ENCODE results near the gene GOLPH3L.

- TF ChIP-seq MXI1 (IDR thresholded peaks at IDR 0.05; ENCODE audit: low read depth, low read length) (no peak), RAD21 (IDR thresholded peaks at IDR 0.05; ENCODE audit: insufficient read depth, low read depth, low read length) (no peak), POLR2A (IDR thresholded peaks at IDR 0.05; ENCODE audit: low read depth, low read length) (no peak), SP1 (IDR thresholded peaks at IDR 0.05; ENCODE audit: low read depth, low read length) (no peak), YY1 (IDR thresholded peaks at IDR 0.05; ENCODE audit: low read depth, low read length) (no peak), CTCF (IDR thresholded peaks at IDR 0.05 in 2 of 3, conservative IDR thresholded peaks at IDR 0.05 in 1 of 3; ENCODE audit: control insufficient read depth in 2 of 3, extremely low read depth in 1 of 3, insufficient read depth in 1 of 3, low read depth in 3 of 3, low read length in 3 of 3) (no peak), CEBPZ (IDR thresholded peaks at IDR 0.05; ENCODE audit: low read depth, low read length) (no peak)
Observed at GRCh38 chr1:150609732-150610131, 87.2 kb downstream of the GOLPH3L start.
